HG02588 (cell line): Measurements from ENCODE around the gene FHDC1.

Experiments
- ATAC-seq: cut with Tn5 transposase; IDR thresholded peaks from one replicate; pipeline ENCODE4 v1.9.1; 2021; ENCODE audit warnings: mild to moderate bottlenecking, moderate library complexity; ENCODE audit not compliant: unreplicated experiment

The FHDC1 gene

GRCh38 chr4:152936446-152937335 lies 568 bp downstream of the FHDC1 start:
- ATAC-seq: no peak

- no peak for ATAC-seq
Measured at GRCh38 chr4:152937336-152938236, 1.5 kb downstream of the FHDC1 start.

- no peak for ATAC-seq
Measured at GRCh38 chr4:152938237-152938947, 2.3 kb downstream of the FHDC1 start.

GRCh38 chr4:152939621-152940020 lies 3.5 kb downstream of the FHDC1 start:
- no peak for ATAC-seq

GRCh38 chr4:152940461-152940860 lies 4.3 kb downstream of the FHDC1 start:
- ATAC-seq: no peak

- ATAC-seq: no peak
Measured at GRCh38 chr4:152941411-152941810, 5.3 kb downstream of the FHDC1 start.

- ATAC-seq: no peak
Measured at GRCh38 chr4:152942346-152942745, 6.2 kb downstream of the FHDC1 start.

GRCh38 chr4:152943672-152944071 lies 7.5 kb downstream of the FHDC1 start:
- no peak for ATAC-seq

GRCh38 chr4:152944666-152945320 lies 8.7 kb downstream of the FHDC1 start:
- ATAC-seq: no peak

- ATAC-seq: no peak
Measured at GRCh38 chr4:152945639-152946038, 9.5 kb downstream of the FHDC1 start.

GRCh38 chr4:152946446-152946845 lies 10.3 kb downstream of the FHDC1 start:
- ATAC-seq: no peak

GRCh38 chr4:152947311-152947710 lies 11.2 kb downstream of the FHDC1 start:
- no peak for ATAC-seq

- ATAC-seq: no peak
Measured at GRCh38 chr4:152949930-152950329, 13.8 kb downstream of the FHDC1 start.

GRCh38 chr4:152950402-152951274 lies 14.5 kb downstream of the FHDC1 start:
- ATAC-seq: no peak

- ATAC-seq: no peak
Measured at GRCh38 chr4:152951348-152951747, 15.2 kb downstream of the FHDC1 start.

GRCh38 chr4:152953514-152953913 lies 17.4 kb downstream of the FHDC1 start:
- no peak for ATAC-seq

- ATAC-seq: no peak
Measured at GRCh38 chr4:152954741-152955140, 18.6 kb downstream of the FHDC1 start.

GRCh38 chr4:152956147-152956546 lies 20.0 kb downstream of the FHDC1 start:
- ATAC-seq: no peak

GRCh38 chr4:152956650-152957436 lies 20.7 kb downstream of the FHDC1 start:
- no peak for ATAC-seq
